HepG2 (cell line): Measurements from ENCODE around the gene PAPOLA. TPM values are rescaled to one million over a fixed set of nuclear protein-coding genes. Genes with fewer than 3 reads are reported as not detected.
A peak's percentile ranks its signal among the peaks of the same experiment; 100 is the strongest.

Experiments
- EZH2 ChIP-seq: conservative IDR thresholded peaks from 2 replicates; pipeline ENCODE4 v1.6.1; 2012; ENCODE audit warnings: mild to moderate bottlenecking, low read depth, low read length, moderate library complexity
- HHEX ChIP-seq: IDR thresholded peaks from 2 replicates; pipeline ENCODE4 v1.6.1; 2016; ENCODE audit warnings: control low read depth
- HNRNPK ChIP-seq: fragments of 200-400 bp; formaldehyde crosslinking; IDR thresholded peaks from 2 replicates; pipeline ENCODE4 v1.6.1; 2018; ENCODE audit warnings: low read length, low read depth, moderate library complexity, mild to moderate bottlenecking; ENCODE audit not compliant: poor library complexity, severe bottlenecking
- KLF6 ChIP-seq: IDR thresholded peaks from 2 replicates; pipeline ENCODE4 v1.8.0; 2016; ENCODE audit warnings: missing biosample characterization, missing genetic modification reagents
- MAFF ChIP-seq: IDR thresholded peaks from 2 replicates; pipeline ENCODE4 v1.6.1; 2011; ENCODE audit warnings: low read depth, low read length, improper control_type of control experiment
- MED1 ChIP-seq: sonication (generic); formaldehyde crosslinking; IDR thresholded peaks from 2 replicates; pipeline ENCODE4 v1.4.0; 2020; ENCODE audit warnings: missing genetic modification reagents
- MZF1 ChIP-seq: sonication (generic); formaldehyde crosslinking; IDR thresholded peaks from 2 replicates; pipeline ENCODE4 v1.8.1; 2023; ENCODE audit warnings: mild to moderate bottlenecking, missing genetic modification reagents, borderline replicate concordance
- PHB2 ChIP-seq: fragments of 450-650 bp; IDR thresholded peaks from 2 replicates; pipeline ENCODE4 v1.6.1; 2018; ENCODE audit not compliant: partially characterized antibody
- ZNF510 ChIP-seq: sonication (generic); formaldehyde crosslinking; IDR thresholded peaks from 2 replicates; pipeline ENCODE4 v1.4.0; 2020; ENCODE audit warnings: low read depth, mild to moderate bottlenecking, missing genetic modification reagents
- ZZZ3 ChIP-seq: sonication (generic); formaldehyde crosslinking; IDR thresholded peaks from 2 replicates; pipeline ENCODE4 v1.4.0; 2020; ENCODE audit warnings: missing genetic modification reagents, mild to moderate bottlenecking, borderline replicate concordance
- polyA plus RNA-seq, 8 experiments: library from polyadenylated mRNA; depleted of rRNA in 3 of 8; stranded (reverse) in 7 of 8; unstranded in 1 of 8; fragments of >200 nt; fragmentation: Illumina TruSeq in 4 of 8; extraction: Trizol in 4 of 8; gene quantifications; 2 replicates each; pipeline versions ENCODE4 v1.2.1 to v1.2.3, GENCODE V29; 2011 to 2016; ENCODE audit warnings: low read depth in 4 of 8, missing spikeins in 1 of 8, mixed read lengths in 1 of 8; ENCODE audit not compliant: insufficient read depth in 1 of 8
- total RNA-seq, 5 experiments: library from RNA; depleted of rRNA; stranded (reverse); fragments of >200 nt; fragmentation: Illumina TruSeq; extraction: Trizol; gene quantifications; 2 replicates each; pipeline ENCODE4 v1.2.3, GENCODE V29; 2016; ENCODE audit warnings: low read depth in 1 of 5
- TF ChIP-seq, protein P1 (sequence below): sonication (generic); formaldehyde crosslinking; IDR thresholded peaks from 2 replicates; pipeline ENCODE4 v1.4.0; 2020; ENCODE audit warnings: missing genetic modification reagents, borderline replicate concordance
- TF ChIP-seq, protein P2 (sequence below): sonication (generic); formaldehyde crosslinking; IDR thresholded peaks from 2 replicates; pipeline ENCODE4 v1.4.0; 2020; ENCODE audit warnings: missing genetic modification reagents
- TF ChIP-seq, protein P3 (sequence below): sonication (generic); formaldehyde crosslinking; IDR thresholded peaks from 2 replicates; pipeline ENCODE4 v1.5.0; 2020; ENCODE audit warnings: missing genetic modification reagents
- TF ChIP-seq, protein P4 (sequence below), 2 experiments: sonication (generic) in 1 of 2; formaldehyde crosslinking in 1 of 2; IDR thresholded peaks; 2 replicates each; pipeline versions ENCODE4 v1.4.0 to v1.6.1; 2016 to 2020; ENCODE audit warnings: borderline replicate concordance in 1 of 2, low read depth in 1 of 2, mild to moderate bottlenecking in 1 of 2, missing genetic modification reagents in 1 of 2
- TF ChIP-seq, protein P5 (sequence below): IDR thresholded peaks from 2 replicates; pipeline ENCODE4 v1.6.1; 2016; ENCODE audit warnings: low read depth, control low read depth

Gene PAPOLA
- total and polyA plus RNA-seq, 2 of the 13 experiments (the other 11 are each of a cell fraction or from before 2014, with no cell fraction given), result 103 to 151 TPM

DNA sequence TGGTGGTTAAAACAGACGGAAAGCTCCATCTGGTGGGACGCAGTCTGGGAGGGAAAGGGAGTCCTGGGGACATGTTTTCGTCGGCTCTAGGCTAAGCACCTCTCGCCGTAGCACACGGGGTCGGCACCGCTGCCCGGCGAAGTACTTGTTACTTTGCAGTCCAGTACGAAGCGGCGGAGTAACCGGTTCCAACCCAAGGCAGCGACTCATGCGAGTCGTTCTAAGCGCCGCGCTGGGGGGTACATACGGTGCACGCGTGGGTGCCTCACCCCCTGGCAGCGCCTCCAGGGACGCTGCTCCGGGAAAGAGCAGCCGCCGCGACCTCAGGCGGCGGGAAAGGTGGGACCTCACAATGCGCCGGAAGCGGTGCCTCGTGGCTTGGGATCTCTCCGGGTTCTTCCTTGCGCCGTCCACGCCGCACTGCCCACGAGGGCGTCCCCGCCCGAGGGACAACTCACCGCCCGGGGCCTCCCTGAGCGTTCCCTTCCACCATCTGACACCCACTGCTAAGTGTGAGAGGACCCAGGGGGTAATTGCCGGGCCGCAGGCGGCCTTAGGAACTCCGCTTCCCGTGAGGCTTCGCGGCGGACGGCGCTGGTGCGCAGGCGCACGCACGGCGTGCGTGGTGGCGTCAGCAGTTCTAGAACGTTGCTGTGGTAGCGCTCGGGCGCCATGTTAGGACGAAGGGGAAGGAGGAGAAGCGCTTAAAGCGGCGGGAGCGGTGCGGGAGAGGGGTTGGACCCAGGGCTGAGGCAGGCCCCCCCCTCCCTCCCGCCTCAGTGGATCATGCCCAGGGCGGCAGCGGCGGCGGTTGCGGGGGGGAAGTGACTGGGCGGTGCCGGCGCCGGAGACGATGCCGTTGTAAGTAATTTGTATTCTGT is at the start of gene PAPOLA (continued):
- TF ChIP-seq HNRNPK (peak; percentile 51), PHB2 (no peak), MED1 (peak; percentile 43; the same call in 1 of the 2 replicates), MAFF (peak; percentile 55; the same call in 1 of the 2 replicates), KLF6 (peak; percentile 23; the same call in 1 of the 2 replicates), EZH2 (no peak), ZZZ3 (CRISPR knock-in tag) (no peak; the same call in 1 of the 2 replicates), HHEX (CRISPR knock-in tag) (no peak), MZF1 (CRISPR knock-in tag) (0 out of 2 replicates have a peak, but pooled peaks have one; percentile 27), ZNF510 (no peak)
- TF ChIP-seq, protein P1, sequence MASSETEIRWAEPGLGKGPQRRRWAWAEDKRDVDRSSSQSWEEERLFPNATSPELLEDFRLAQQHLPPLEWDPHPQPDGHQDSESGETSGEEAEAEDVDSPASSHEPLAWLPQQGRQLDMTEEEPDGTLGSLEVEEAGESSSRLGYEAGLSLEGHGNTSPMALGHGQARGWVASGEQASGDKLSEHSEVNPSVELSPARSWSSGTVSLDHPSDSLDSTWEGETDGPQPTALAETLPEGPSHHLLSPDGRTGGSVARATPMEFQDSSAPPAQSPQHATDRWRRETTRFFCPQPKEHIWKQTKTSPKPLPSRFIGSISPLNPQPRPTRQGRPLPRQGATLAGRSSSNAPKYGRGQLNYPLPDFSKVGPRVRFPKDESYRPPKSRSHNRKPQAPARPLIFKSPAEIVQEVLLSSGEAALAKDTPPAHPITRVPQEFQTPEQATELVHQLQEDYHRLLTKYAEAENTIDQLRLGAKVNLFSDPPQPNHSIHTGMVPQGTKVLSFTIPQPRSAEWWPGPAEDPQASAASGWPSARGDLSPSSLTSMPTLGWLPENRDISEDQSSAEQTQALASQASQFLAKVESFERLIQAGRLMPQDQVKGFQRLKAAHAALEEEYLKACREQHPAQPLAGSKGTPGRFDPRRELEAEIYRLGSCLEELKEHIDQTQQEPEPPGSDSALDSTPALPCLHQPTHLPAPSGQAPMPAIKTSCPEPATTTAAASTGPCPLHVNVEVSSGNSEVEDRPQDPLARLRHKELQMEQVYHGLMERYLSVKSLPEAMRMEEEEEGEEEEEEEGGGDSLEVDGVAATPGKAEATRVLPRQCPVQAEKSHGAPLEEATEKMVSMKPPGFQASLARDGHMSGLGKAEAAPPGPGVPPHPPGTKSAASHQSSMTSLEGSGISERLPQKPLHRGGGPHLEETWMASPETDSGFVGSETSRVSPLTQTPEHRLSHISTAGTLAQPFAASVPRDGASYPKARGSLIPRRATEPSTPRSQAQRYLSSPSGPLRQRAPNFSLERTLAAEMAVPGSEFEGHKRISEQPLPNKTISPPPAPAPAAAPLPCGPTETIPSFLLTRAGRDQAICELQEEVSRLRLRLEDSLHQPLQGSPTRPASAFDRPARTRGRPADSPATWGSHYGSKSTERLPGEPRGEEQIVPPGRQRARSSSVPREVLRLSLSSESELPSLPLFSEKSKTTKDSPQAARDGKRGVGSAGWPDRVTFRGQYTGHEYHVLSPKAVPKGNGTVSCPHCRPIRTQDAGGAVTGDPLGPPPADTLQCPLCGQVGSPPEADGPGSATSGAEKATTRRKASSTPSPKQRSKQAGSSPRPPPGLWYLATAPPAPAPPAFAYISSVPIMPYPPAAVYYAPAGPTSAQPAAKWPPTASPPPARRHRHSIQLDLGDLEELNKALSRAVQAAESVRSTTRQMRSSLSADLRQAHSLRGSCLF, result peak; percentile 87; the same call in 1 of the 2 replicates
- TF ChIP-seq, protein P2, sequence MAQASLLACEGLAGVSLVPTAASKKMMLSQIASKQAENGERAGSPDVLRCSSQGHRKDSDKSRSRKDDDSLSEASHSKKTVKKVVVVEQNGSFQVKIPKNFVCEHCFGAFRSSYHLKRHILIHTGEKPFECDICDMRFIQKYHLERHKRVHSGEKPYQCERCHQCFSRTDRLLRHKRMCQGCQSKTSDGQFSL, result 0 out of 2 replicates have a peak, but pooled peaks have one; percentile 21
- TF ChIP-seq, protein P3, sequence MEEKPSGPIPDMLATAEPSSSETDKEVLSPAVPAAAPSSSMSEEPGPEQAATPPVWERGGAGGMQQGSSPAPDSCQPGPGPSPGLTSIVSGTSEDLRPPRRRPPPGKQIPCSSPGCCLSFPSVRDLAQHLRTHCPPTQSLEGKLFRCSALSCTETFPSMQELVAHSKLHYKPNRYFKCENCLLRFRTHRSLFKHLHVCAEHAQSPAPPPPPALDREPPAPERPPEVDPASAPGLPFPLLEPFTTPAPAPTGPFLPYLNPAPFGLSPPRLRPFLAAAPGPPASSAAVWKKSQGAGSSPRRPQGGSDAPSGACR (CRISPR knock-in tag), result peak; percentile 87; the same call in 1 of the 2 replicates
- TF ChIP-seq, protein P4, sequence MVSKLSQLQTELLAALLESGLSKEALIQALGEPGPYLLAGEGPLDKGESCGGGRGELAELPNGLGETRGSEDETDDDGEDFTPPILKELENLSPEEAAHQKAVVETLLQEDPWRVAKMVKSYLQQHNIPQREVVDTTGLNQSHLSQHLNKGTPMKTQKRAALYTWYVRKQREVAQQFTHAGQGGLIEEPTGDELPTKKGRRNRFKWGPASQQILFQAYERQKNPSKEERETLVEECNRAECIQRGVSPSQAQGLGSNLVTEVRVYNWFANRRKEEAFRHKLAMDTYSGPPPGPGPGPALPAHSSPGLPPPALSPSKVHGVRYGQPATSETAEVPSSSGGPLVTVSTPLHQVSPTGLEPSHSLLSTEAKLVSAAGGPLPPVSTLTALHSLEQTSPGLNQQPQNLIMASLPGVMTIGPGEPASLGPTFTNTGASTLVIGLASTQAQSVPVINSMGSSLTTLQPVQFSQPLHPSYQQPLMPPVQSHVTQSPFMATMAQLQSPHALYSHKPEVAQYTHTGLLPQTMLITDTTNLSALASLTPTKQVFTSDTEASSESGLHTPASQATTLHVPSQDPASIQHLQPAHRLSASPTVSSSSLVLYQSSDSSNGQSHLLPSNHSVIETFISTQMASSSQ (IDR thresholded peaks at IDR 0.05; ENCODE audit: low read depth), result no peak
- TF ChIP-seq, protein P4 (CRISPR knock-in tag; IDR thresholded peaks at IDR 0.05; ENCODE audit: borderline replicate concordance), result peak; percentile 65; the same call in 1 of the 2 replicates
- TF ChIP-seq, protein P5, sequence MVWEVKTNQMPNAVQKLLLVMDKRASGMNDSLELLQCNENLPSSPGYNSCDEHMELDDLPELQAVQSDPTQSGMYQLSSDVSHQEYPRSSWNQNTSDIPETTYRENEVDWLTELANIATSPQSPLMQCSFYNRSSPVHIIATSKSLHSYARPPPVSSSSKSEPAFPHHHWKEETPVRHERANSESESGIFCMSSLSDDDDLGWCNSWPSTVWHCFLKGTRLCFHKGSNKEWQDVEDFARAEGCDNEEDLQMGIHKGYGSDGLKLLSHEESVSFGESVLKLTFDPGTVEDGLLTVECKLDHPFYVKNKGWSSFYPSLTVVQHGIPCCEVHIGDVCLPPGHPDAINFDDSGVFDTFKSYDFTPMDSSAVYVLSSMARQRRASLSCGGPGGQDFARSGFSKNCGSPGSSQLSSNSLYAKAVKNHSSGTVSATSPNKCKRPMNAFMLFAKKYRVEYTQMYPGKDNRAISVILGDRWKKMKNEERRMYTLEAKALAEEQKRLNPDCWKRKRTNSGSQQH, result peak; percentile 26; the same call in 1 of the 2 replicates
